Cardiac fibroblast (primary cell): ENCODE measurements around the gene SYNPO2.

ENCODE experiments used
- DNase-seq, 2 donors: peaks; one replicate each; pipeline versions ENCODE4 v3.0.0 to v3.0.0-alpha.2; 2010; ENCODE audit warnings: low read depth in 2 of 2
- H3K4me3 ChIP-seq, 2 donors: replicated peaks in 1 of 2; 1 replicate in 1 of 2; 2 replicates in 1 of 2; pipeline ENCODE4 v1.5.1; 2011; ENCODE audit warnings: low read depth in 2 of 2, low read length in 2 of 2, mild to moderate bottlenecking in 2 of 2, moderate library complexity in 1 of 2
- TF ChIP-seq, protein P1 (sequence below): IDR thresholded peaks from one replicate; pipeline ENCODE4 v1.5.1; 2011; ENCODE audit warnings: low read depth, mild to moderate bottlenecking, low read length, inconsistent platforms

SYNPO2 gene

DNA sequence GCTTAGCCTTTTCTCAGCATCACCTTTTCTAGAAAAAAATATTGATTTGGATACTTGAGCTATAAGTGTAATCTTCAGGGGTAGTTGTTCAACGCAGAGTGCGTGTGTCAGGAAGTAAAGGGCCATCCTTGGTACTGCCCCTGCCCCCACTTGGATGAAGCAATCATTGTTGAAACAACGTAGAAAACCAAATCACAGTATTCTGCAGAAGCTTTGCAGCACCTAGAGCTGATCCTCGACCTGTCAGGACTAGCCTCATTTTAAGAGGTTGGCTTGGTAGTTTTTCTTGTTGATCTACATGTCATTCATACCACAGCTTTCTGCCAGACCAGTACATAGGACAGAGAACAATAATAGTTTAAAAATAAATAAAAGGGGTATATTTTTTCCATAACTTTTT, 181.6 kb downstream of the SYNPO2 start:
- TF ChIP-seq, protein P1, sequence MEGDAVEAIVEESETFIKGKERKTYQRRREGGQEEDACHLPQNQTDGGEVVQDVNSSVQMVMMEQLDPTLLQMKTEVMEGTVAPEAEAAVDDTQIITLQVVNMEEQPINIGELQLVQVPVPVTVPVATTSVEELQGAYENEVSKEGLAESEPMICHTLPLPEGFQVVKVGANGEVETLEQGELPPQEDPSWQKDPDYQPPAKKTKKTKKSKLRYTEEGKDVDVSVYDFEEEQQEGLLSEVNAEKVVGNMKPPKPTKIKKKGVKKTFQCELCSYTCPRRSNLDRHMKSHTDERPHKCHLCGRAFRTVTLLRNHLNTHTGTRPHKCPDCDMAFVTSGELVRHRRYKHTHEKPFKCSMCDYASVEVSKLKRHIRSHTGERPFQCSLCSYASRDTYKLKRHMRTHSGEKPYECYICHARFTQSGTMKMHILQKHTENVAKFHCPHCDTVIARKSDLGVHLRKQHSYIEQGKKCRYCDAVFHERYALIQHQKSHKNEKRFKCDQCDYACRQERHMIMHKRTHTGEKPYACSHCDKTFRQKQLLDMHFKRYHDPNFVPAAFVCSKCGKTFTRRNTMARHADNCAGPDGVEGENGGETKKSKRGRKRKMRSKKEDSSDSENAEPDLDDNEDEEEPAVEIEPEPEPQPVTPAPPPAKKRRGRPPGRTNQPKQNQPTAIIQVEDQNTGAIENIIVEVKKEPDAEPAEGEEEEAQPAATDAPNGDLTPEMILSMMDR: no peak
- DNase-seq: no peak
- no peak overlapping the region for H3K4me3 ChIP-seq

DNA sequence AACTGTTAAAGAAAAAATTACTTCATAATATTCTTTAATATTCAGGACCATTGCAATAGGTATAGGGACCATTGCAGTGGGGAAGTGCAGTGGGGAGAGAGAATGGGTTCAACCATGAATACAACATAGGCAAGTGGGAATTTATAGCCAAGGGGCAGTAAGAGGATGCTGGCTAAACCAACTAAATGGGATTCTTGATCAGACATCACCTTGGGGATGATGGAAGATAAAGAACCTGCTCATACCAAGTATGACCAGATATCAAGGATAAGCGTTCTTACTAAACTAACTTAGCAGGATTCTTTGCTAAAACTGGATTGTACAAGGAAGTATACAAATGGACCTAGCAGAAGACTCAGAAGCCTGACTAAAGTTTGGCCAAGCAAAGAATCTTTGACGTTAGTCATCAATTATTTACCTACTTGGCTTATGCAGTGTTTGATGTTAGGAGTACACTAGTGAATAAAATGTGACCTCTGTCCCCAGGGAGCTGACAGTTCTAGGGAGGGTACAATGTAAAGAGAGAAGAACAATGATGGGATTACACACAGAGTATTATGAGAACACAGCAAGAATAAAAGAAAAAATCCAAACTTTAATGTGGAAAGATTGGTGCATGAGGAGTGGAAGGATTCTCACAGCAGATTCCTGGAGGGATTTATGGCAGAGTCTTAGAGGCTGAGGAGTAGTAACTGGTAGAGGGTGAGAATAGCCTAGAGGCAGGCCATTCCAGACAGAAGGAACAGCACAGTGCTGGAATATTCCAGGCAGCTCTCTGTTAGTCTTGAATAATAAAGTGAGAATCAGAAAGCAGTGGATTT, 192.3 kb downstream of the SYNPO2 start:
- DNase-seq: peak in 1 of 2 donors; percentile 58
- TF ChIP-seq, protein P1: no peak
- H3K4me3 ChIP-seq: no peak overlapping the region

DNA sequence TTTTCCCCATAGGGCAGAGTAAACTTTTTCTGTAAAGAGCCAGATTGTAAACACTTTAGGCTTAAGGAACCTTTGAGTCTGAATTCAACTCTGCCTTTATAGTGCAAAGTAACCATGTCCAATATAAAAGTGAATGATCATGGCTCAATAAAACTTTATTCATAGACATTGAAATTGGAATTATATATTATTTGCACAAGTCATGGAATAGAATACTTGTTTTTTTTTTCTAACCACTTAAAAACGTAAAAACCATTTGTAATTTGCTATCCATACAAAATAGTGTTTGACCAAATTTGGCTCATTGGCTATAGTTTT, 192.8 kb downstream of the SYNPO2 start:
- H3K4me3 ChIP-seq: no peak overlapping the region
- no peak for DNase-seq
- TF ChIP-seq, protein P1: no peak

DNA sequence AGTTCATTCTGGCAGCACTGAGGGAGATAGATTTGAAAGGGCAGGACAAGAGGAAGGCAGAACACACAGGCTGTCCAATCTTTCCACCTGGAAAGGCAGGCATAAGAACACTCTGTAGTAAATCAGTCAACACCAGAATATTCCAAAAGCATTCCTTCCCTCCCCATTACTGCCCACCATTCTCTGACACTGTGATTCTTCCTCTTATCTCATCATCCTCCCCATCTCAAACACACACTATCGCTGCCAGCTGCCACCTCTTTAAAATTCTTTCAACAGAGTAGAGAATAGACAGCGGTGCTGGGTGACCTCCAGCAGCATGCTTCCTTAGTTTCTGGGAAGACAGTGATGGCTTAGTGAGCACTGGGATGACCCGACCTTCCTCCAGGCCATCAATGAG, 193.3 kb downstream of the SYNPO2 start:
- TF ChIP-seq, protein P1: no peak
- no peak for DNase-seq
- no peak overlapping the region for H3K4me3 ChIP-seq

DNA sequence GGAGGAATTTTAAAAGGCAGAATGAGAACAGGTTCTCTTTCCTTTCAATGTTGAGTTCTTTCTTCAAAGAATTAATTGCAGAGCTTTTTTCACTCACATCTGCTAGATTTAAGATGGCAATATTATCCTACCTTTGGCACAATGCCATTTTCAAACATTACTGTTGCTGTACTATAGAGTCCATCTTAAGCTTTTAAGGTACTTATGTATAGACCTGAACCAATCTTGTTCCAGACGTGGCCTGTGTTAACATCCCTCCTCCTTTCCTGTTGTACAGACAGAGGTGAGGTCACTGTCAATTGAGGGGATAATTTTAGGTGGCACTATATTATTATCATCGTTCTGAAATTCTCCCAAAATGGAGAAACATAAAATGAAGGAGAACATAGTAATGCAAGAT, 194.0 kb downstream of the SYNPO2 start:
- no peak for DNase-seq
- TF ChIP-seq, protein P1: no peak
- no peak overlapping the region for H3K4me3 ChIP-seq

DNA sequence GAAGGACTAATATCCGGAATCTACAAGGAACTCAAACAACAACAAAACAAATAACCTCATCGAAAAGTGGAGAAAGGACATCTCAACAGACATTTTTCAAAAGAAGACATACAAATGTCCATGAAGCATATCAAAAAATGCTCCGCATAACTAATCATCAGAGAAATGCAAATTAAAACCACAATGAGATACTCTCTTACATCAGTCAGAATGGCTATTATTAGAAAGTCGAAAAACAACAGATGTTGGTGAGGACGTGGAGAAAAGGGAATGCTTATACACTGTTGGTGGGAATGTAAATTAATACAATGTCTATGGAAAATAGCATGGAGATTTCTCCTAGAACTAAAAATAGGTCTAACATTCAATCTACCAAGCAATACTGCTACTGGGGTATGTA, 195.9 kb downstream of the SYNPO2 start:
- TF ChIP-seq, protein P1: no peak
- no peak overlapping the region for H3K4me3 ChIP-seq
- no peak for DNase-seq

DNA sequence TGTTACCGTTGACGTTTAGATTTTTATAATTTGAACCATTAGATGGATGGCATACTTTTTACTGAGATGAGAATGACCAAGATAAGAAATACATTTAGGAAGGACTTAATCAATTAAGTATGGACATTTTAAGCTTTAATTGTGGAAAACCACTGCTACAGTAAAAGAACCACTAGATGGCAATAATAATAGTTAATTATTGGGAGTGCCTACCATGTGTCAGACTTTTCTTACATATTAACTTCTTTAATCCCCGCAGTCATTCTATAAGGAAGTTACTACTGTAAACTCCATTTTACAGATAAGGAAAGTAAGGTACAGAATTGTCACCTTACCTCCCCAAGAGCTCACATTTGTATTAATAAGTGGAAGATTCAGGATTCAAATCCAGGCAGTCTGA, 198.5 kb downstream of the SYNPO2 start:
- no peak overlapping the region for H3K4me3 ChIP-seq
- peak; percentile 37 to 39 for DNase-seq
- TF ChIP-seq, protein P1: peak; percentile 32
